Measurements from ENCODE around the gene CIITA.

CIITA gene

GRCh38 chr16:10879681-10880589 lies 2.9 kb downstream of the CIITA start:
- no peak for DNase-seq

- no peak for DNase-seq
Observed at GRCh38 chr16:10880594-10881452, 3.8 kb downstream of the CIITA start.

- no peak for DNase-seq
Observed at GRCh38 chr16:10881479-10882030, 4.6 kb downstream of the CIITA start.

GRCh38 chr16:10883004-10883403 lies 6.0 kb downstream of the CIITA start:
- DNase-seq: no peak

GRCh38 chr16:10885246-10885645 lies 8.2 kb downstream of the CIITA start:
- no peak for DNase-seq

GRCh38 chr16:10888320-10888937 lies 11.4 kb downstream of the CIITA start:
- DNase-seq: no peak

GRCh38 chr16:10889855-10890254 lies 12.9 kb downstream of the CIITA start:
- no peak for DNase-seq

GRCh38 chr16:10892782-10893318 lies 15.8 kb downstream of the CIITA start:
- no peak for DNase-seq

GRCh38 chr16:10895053-10895946 lies 18.3 kb downstream of the CIITA start:
- peak; percentile 62 for DNase-seq

GRCh38 chr16:10896165-10896564 lies 19.2 kb downstream of the CIITA start:
- no peak for DNase-seq

GRCh38 chr16:10896723-10897122 lies 19.7 kb downstream of the CIITA start:
- no peak for DNase-seq

- DNase-seq: no peak
Observed at GRCh38 chr16:10897134-10897533, 20.1 kb downstream of the CIITA start.

GRCh38 chr16:10902999-10903398 lies 26.0 kb downstream of the CIITA start:
- no peak for DNase-seq

- DNase-seq: no peak
Observed at GRCh38 chr16:10906482-10906881, 29.5 kb downstream of the CIITA start.

GRCh38 chr16:10906914-10907756 lies 30.1 kb downstream of the CIITA start:
- no peak for DNase-seq

- no peak for DNase-seq
Observed at GRCh38 chr16:10907757-10908045, 30.7 kb downstream of the CIITA start.

- no peak for DNase-seq
Observed at GRCh38 chr16:10911267-10911666, 34.3 kb downstream of the CIITA start.

GRCh38 chr16:10916534-10916933 lies 39.5 kb downstream of the CIITA start:
- DNase-seq: no peak

GRCh38 chr16:10918294-10919002 lies 41.4 kb downstream of the CIITA start:
- peak; percentile 97 for DNase-seq

GRCh38 chr16:10919003-10919351 lies 42.0 kb downstream of the CIITA start:
- DNase-seq: no peak

All from stimulated activated CD8-positive, alpha-beta memory T cell treated with anti-CD3 and anti-CD28 coated beads, Interleukin-4, amount 100 ng/mL, for 48 hours (primary cell).